ENCODE data around the gene EME1. TPM values are rescaled to one million over a fixed set of nuclear protein-coding genes. Genes with fewer than 3 reads are reported as not detected.

EME1 gene
- polyA plus RNA-seq, 1 of the 3 experiments (the other 2 are of a cell fraction) = 16.9 TPM

GRCh38 chr17:50344731-50345365 is 28.2 kb upstream of the EME1 start (continued):
- TF ChIP-seq PBX3 (IDR thresholded peaks at IDR 0.05) (no peak), GABPA (IDR thresholded peaks at IDR 0.05; ENCODE audit: low read depth) (no peak)

GRCh38 chr17:50345432-50346312 is 27.4 kb upstream of the EME1 start, which contains the start of gene XYLT2:
XYLT2 (plus strand) TSS chr17:50346126; CDS start chr17:50346141, 15 bp downstream.
- CTCF ChIA-PET = interaction anchor here (0.7 to 4.5 kb wide), 8 partner anchors 10 to 177 kb away, joined by 3 to 56 read pairs (median 6); partner anchors contain the start of gene LRRC59
- H3K4me1 ChIP-seq (ENCODE audit: control insufficient read depth in 1 of 2, insufficient read depth in 2 of 2, low read depth in 1 of 2, low read length in 1 of 2) = peaks cover 11 to 20% of the 10 kb centered on the region in 2 experiments; a peak in 3 of 4 replicates
- no peaks in the 10 kb centered on the region for H4K20me1 ChIP-seq (ENCODE audit: insufficient read depth)
- peak within 1 kb of the TSS; percentile 99 for H3K4me2 ChIP-seq
- peaks cover 44% of the 10 kb centered on the region for H3K79me2 ChIP-seq (ENCODE audit: insufficient read depth)
- peak; percentile 67 for TF ChIP-seq POLR2AphosphoS5 (IDR thresholded peaks at IDR 0.05; ENCODE audit: low read depth, low read length)
- no peak for TF ChIP-seq ZBTB33 (IDR thresholded peaks at IDR 0.05; ENCODE audit: borderline replicate concordance, low read depth)
- TF ChIP-seq TAF1 (IDR thresholded peaks at IDR 0.05; ENCODE audit: borderline replicate concordance, low read depth, low read length) = peak; percentile 79; the same call in 1 of the 2 replicates
- peak; percentile 38; the same call in 1 of the 2 replicates for TF ChIP-seq MXI1 (IDR thresholded peaks at IDR 0.05; ENCODE audit: low read depth, low read length)
- peak; percentile 86 for TF ChIP-seq MAX (IDR thresholded peaks at IDR 0.05; ENCODE audit: low read depth)
- no peaks in the 10 kb centered on the region for H3K27me3 ChIP-seq (ENCODE audit: insufficient read depth)
- peak; percentile 100 for DNase-seq
- H3K9me3 ChIP-seq = no peaks in the 10 kb centered on the region
- peak within 1 kb of the TSS; percentile 89 for H3K9ac ChIP-seq
- H3K4me3 ChIP-seq (ENCODE audit: low read depth in 2 of 2, low read length in 1 of 2) = peak within 1 kb of the TSS; percentile 75 to 84
- peak within 1 kb of the TSS; percentile 96 for H2AFZ ChIP-seq (ENCODE audit: low read depth)
- 10% methylated on average over 37 of the region's 87 CpGs for WGBS (ENCODE audit: low lambda C conversion rate)
- no peaks in the 10 kb centered on the region for H3K9me2 ChIP-seq
- H3K36me3 ChIP-seq (replicated peaks in 1 of 2; ENCODE audit: control insufficient read depth in 1 of 2, insufficient read depth in 2 of 2, low read length in 1 of 2) = no peaks in the 10 kb centered on the region
- H3F3A ChIP-seq (replicated peaks; ENCODE audit: insufficient read depth) = peaks cover 9% of the 10 kb centered on the region
- POLR2A ChIA-PET = interaction anchor here (0.6 to 3.0 kb wide), 7 partner anchors 9 to 277 kb away, joined by 3 to 18 read pairs (median 5); no protein-coding TSS in a partner anchor
- peak within 1 kb of the TSS; percentile 36 to 83 for H3K27ac ChIP-seq (ENCODE audit: low read depth in 2 of 2, low read length in 1 of 2)
